NCI-H748 treated with DMSO at 0.1 percent for 48 hours (cell line): ENCODE results near the gene SH2D3C.

Experiments
- DNase-seq: peaks from one replicate; lab custom pipeline; 2025; lab: John Stamatoyannopoulos, UW

The SH2D3C gene, protein sequence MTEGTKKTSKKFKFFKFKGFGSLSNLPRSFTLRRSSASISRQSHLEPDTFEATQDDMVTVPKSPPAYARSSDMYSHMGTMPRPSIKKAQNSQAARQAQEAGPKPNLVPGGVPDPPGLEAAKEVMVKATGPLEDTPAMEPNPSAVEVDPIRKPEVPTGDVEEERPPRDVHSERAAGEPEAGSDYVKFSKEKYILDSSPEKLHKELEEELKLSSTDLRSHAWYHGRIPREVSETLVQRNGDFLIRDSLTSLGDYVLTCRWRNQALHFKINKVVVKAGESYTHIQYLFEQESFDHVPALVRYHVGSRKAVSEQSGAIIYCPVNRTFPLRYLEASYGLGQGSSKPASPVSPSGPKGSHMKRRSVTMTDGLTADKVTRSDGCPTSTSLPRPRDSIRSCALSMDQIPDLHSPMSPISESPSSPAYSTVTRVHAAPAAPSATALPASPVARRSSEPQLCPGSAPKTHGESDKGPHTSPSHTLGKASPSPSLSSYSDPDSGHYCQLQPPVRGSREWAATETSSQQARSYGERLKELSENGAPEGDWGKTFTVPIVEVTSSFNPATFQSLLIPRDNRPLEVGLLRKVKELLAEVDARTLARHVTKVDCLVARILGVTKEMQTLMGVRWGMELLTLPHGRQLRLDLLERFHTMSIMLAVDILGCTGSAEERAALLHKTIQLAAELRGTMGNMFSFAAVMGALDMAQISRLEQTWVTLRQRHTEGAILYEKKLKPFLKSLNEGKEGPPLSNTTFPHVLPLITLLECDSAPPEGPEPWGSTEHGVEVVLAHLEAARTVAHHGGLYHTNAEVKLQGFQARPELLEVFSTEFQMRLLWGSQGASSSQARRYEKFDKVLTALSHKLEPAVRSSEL

DNA sequence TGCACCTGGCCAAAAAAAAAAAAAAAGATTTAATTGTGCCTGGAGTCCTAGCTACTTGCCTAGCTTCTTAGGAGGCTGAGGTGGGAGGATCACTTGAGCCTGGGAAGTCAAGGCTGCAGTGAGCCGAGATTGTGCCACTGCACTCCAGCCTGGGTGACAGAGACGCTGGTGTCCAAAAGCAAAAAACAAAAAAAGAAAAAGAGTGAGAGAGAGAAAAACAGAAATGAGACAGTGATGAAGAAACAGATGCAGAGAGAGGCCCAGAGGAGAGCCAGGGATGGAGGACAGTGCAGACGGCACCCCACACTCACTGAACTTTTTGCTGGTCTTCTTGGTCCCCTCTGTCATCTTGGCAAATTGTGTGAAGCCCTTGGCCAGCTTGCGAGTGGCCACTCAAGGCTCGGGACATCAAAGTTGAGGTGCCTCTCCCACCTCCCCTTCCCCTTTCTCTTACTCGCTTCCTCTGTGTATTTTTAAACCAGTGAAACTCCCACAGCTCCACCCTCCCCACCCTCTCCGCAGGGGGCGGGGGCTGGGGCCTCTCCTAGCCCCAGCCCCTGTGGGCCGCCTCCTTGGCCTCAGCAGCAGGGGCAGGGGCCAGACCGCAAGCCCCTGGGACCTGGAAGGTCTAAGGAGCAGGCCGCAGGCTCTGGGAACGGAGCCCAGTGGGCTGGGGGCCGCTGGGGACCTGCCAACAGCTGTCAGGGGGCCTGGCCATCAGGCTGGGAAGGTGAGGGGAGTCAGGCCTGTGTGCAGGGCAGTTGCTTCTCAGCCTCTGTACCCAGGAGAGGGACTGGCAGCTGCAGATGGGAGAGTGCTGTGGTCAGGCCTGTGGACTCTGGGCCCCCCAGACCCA lies at the start of gene SH2D3C:
SH2D3C (minus strand) TSS at position 387 of the 856 bp plus-strand sequence; CDS start at position 348, 39 bp downstream.
- DNase-seq: no peak

DNA sequence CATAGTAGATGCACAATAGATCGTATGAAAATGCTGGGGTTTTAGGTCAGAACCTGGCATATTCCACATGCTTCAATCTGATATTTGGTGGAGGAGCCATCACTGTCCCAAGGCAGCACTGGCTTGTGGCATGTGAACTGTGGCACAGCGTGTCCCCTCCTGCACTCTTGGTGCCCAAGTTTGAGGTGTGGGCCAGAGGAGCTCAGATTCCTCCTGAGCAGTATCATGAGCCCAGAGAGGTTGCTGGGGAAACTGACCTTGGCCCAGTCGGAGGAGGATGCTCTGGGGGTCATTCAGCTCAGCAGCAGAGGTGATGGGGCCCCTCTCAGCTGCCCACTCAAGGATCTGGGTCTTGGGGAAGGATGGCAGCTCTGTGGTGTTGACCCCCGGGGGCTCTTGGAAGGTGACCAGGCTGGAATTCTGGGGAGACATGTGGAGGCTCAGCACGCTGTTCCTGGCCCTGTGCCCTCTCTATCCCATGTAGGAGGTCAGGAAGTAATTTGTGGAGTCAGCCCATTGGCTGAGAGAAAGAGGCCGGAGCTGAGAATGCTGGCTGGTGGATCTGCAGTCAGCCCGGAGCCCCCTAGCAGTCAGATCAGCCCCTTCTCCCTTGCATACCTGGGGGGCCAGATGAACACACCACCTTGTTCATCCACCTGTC lies 47.9 kb upstream of the SH2D3C start:
- no peak for DNase-seq

DNA sequence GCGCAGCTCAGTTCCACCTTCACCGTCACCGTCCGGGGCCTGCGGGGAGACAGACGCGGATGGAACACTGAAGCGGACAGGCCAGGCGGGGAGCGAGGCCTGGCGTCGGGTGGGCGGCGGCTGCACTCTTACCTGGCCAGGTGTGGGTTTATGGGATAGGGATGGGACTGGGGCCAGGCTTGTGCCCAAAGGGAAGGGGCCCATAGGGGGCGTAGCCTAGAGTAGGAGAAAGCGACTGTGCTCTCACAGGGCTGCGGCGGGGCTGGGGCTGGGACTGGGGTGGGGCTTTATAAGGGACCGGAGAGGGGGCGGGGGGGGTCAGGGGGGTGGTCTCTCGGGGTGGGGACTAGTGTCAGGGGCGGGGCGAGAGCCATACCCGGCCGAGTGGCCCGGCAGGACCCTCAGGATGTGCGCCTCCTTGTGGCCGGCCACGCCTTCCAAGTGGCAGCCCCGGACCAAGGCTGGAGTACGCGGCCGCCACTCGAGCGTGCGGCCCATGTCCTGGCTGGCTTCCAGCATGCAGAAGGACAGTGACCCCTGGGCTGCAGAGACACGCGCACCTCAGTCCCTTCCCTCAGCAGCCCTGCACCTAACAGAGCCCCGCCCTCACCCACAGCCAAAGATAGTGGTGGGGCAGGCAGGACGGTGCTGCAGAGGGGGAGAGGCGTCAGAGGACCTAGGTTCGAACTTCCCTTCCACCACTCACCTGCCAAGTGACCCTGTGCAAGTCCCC lies 47.0 kb upstream of the SH2D3C start:
- no peak for DNase-seq

DNA sequence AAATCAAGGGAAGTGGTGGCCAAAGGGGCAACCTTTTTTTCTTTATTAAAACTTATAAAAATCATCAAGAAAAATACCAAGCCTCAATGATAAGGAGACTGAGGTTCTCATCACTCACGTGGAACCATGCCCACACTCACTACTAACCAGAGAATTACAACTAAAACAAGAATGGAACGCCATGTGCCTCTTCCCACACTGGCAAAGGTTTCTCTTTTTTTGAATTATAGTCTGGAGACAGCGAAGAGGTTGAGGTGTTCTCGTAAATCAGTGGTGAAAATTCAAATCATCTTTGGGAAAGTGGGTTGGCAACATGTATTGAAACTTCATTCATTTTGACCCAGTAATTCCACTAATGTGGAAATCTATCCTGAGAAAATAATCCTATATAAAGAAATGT lies 43.6 kb upstream of the SH2D3C start:
- no peak for DNase-seq

DNA sequence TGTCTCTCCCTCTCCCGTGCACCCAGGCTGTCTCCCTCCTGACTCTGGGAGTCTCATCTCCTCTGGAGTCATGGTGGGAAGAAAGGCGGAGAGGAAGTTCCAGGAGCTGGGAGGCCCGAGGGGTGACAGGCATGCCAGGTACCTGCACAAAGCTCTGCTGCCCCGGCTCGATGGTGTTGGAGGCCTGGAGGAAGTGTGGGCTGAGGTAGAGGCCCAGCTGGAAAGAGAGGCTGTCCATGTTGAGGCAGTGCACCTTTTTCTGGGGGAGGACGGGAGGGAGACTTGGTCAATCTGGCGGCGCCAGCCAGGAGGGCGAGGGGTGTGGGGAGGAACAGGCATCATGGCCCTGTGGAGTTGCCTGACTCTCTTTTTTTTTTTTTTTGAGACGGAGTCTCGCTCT lies 40.1 kb upstream of the SH2D3C start:
- no peak for DNase-seq

DNA sequence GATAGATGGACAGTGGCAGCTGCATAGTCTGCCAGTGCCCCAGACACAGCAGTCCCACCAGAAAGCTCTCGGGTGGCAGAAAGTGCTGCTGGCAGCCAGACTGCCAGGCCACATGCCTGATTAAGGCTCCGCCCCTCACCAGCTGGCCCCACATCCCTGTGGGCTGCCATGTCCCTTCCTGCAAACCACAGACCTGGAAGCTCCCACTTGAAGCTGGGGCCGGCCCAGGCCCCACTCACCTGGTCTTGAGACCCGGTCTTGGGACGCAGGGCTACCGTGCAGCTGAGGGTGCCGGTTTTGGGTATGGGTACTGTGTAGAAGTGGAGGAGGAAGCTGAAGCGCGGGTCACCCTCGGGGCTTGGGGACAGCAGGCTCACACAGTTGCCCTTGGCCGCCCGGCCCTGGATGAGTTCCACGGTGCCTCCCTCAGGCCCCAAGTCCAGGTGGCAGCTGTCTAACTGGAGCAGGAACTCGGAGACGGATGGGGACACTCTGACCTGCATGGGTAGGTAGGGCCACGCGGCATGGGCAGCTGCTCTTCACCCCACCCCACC lies 39.5 kb upstream of the SH2D3C start:
- no peak for DNase-seq

DNA sequence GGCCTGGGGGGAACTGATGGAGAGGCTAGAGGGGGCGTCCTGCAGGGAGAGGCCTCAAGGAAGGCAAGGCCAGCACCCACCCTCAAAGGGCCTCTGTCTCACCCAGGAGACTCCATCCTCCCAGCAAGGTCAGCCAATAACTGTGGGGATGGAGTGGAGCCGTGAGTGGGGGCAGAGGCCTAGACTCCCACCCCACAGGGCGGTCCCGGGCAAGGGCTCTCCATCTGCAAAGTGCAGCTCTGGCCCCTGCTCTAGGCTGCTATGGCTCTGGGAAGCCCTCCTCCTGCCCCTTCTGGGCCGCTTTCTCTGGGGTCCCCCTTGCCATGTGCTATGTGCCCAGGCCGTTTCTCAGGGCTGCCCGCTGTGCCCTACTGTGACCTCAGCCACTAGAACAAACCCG lies 38.3 kb upstream of the SH2D3C start:
- DNase-seq: no peak

DNA sequence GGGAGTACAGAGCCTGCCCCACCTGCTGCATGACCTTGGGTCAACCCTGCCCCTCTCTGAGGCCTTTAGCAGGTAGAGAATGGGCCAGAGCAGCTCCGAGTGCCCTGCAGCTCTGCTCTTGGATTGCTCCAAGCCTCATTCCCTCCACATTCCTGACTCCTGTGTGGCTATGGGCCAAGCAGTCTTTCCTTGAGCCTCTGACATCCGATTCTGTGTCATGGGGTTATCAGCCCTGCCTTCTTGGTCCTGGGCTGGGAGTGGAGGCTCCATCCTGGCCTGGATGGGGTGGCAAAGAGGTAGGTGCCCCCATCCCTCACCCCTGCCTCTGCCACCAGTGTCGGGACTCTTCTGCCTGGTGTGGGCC lies 37.9 kb upstream of the SH2D3C start:
- DNase-seq: no peak

DNA sequence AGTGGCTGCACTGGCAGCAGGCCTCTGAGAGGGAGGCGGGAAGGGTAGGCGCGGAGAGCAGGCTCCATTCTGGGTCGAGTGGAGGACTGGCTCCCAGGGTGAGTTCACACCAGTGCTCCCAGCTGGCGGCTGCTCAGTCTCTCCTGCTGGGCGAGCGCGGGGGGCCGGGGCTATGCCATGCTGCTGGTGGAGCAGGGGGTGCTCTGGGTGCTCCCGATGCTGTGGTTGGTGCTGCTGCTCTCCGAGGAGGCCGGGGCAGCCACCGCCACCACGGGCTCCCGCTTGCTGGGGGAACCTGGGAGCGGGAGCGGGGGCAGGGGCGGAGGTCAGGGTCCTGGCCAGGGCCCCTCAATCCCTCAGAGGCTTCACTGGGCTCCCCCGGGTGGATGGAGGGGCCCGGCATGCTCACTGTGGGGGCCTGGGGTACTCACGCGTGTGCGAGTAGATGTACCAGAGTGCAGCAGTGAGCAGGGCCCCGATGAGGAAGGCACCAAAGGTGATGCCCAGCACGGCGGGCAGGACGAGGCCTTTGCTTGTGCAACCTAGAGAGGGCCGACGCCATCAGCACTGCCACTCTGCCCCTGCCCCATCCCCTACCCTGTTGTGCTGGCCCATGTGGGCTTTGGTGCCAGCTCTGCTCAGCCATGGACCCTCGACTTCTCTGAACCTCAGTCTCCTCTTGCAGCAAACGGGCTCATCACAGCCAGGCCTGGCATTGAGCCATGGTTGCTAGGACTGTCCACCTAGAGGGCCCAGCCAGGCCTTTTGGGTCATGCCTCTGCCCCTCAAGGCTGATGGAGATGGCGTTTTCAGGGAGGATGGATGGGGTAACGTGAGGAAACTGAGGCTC lies 37.3 kb upstream of the SH2D3C start:
- no peak for DNase-seq

DNA sequence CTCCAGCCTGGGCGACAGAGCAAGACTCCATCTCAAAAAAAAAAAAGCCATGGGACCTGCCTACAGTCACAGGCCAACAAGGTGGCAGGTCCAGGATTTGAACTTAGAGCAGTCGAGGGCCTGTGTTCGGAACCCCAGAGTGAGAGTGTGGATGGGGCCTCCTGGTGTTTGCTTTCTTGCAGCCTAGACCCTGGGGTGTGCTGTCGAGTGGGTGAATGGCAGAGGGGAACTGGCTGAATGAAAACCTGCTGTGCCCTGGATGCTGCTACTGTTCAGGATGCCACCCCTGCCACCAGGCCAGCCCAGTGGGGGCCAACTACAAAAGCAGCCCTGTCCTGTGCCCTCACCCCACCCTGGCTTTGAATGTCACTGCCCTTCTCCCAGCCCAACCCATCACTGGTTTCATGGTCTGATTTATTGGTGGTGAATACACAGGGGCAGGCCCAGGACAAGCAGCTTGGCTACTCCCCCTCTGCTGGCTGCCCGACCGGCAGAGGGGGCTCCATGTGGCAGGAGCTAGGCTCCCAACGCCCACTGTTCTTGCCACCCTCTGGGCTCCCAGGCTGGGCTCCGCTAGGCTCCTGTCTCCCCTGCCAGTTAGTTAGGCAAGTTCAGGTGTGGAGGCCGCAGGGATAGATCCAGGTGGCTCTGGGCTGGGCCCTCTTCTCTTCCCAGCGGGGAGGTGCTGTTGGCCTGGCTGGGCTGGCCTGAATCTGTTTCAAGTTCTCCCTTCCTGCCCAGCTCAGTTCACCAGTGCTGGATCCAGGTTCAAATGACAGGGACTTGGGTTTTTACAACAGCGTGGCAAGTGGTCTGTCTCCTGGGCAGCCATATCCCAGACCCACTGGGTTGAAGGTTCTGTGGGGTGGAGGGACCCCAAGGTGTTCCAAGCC lies 36.4 kb upstream of the SH2D3C start:
- no peak for DNase-seq

DNA sequence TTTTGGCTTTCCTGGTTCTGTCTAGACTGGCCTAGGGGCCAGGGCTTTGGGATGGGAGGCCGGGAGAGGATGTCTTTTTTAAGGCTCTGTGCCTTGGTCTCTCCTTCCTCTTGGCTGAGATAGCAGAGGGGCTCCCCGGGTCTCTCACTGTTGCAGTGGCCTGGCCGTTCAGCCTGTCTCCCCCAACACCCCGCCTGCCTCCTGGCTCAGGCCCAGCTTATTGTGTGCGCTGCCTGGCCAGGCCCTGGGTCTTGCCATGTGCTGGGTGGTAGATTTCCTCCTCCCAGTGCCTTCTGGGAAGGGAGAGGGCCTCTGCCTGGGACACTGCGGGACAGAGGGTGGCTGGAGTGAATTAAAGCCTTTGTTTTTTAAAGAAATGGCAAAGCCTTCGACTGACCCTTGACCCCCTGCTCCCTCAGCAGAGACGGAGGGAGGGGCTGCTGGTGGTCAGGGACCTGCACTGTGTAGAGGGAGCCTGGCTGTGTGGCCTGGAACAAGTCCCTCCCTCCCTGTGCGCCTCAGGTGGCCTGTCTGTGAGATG lies 35.3 kb upstream of the SH2D3C start:
- no peak for DNase-seq

DNA sequence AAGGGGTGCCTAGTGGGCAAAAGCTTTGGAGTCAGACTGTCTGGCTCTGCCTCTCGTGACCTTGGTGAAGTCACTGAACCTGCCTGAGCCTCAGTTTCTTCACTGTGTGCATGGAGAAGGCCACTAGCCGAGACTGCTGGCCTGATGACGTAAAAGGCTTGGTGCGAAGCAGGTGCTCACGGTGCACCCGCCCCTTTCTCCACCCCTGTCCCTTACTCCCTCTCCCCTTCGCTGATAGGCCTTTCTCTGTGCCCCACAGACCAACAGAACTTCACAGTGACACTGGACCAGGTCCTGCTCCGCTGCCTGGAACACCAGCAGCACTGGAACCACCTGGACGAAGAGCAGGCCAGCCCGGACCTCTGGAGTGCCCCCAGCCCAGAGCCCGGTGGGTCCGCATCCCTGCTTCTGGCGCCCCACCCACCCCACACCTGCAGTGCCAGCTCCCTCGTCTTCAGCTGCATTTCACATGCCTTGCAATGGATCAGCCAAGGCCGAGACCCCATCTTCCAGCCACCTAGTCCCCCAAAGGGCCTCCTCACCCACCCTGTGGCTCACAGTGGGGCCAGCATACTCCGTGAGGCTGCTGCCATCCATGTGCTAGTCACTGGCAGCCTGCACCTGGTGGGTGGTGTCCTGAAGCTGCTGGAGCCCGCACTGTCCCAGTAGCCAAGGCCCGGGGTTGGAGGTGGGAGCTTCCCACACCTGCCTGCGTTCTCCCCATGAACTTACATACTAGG lies 34.6 kb upstream of the SH2D3C start:
- no peak for DNase-seq

DNA sequence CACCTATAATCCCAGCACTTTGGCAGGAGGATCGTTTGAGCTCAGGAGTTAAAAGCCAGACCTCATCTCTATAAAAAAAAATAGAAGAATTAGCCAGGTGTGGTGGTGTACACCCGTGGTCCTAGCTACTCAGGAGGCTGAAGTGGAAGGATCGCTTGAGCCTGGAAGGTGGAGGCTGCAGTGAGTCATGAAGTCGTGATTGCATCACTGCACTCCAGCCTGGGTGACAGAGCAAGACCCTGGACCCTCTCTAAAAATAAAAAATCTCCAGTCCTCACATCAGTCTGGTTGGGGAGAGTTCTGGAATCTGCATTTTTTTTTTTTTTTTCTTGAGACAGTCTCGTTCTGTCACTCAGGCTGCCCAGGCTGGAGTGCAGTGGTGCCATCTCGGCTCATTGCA lies 33.5 kb upstream of the SH2D3C start:
- no peak for DNase-seq

DNA sequence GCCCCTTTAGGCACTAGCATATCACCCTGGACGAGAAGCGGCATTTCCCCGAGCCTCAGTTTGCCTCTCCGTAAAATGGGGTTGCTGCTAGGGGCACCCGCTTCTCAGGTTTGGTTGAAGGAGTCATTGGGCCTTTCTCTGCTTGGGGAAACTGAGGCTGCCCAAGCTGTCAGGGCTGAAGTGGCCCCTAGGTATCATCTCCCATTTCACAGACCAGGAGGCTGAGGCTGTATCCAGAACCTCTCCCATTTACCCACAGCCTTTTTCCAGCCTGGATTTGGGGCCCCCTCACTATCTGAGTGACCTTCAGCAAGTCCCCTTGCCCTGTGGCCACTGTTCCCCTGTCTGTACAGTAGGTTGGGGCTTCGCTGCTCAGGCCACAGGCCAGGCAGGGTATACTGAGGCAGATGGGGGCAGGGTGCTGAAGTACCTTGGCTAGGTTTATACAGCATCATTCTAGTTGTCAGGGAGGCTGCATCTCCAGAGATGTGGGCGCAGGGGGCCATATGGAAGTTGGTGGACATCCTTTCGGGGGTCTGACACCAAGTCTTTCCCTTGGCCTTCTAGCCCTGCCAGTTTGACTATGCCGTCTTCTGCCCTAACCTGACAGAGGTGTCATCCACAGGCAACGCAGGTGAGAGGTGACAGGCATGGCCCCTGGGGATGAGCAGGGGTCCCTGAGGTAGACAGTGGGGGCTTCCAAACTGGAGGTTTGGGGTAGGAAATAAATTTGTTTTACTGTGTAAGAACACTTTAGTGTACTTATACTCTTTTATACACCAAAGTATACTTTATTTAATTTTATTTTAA lies 32.1 kb upstream of the SH2D3C start:
- DNase-seq: no peak

DNA sequence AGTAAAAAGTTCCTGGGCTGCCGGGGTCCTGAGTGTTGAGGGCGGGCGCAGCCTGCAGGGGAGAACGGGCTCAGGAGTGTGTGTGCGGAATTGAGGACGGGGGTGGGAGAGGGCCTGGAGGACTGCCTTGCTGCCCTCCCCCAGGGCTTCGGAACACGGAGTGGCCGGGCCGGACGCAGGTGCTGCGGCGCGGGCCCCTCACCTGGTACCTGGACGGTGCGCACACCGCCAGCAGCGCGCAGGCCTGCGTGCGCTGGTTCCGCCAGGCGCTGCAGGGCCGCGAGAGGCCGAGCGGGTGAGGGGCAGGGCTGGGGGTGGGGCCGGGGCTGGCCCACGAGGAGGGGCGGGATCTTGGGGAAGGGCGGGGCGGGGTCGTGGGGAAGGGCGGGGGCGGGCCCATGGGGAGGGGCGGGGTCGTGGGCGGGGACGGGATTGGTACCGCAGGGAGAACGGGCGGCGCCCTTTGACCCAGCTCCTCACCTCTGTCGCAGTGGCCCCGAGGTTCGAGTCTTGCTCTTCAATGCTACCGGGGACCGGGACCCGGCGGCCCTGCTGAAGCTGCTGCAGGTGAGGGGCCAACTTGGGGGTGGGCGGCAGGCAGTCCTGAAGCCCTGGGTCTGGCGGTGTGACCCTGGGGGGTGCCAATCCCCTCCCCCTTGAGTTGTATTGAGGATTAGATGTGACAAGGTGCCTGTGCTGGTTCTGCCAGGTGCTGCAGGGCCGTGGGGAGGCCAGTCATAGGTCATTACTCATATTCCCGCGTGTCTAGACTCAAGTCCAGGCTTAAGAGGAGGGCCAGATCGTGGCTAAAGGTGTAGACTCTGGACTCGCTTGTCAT lies 31.3 kb upstream of the SH2D3C start:
- no peak for DNase-seq

DNA sequence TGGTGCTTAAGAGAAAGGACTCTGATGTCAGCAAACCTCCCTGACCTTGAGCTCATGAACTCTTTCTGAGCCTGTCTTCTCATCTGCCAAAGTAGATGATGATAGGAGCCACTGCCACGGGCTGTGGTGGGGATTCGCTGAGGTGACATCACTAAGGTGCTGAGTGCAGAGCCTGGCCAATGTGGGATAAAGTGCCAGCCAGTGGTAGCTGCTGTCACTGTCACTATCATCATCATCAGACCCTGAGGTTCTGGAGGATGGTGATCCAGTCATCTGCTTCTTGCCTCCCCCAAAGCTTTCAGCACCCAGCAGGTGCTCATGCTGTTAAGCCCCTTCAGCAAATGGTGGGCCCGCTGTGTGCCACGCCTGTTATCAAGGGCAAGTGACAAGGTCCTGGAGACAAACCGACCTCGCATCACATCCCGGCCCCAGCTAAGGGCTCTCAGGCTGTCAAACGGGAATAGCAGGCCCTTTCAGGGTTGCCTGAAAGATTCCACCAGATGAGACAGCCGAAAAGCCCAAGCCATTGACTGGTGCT lies 30.6 kb upstream of the SH2D3C start:
- DNase-seq: no peak
